GM18498 (cell line): ENCODE measurements around the gene CTIF.

Experiments
- ATAC-seq: cut with Tn5 transposase; IDR thresholded peaks from one replicate; pipeline ENCODE4 v1.9.1; 2021; ENCODE audit warnings: mild to moderate bottlenecking, moderate library complexity; ENCODE audit not compliant: unreplicated experiment

The CTIF gene

DNA sequence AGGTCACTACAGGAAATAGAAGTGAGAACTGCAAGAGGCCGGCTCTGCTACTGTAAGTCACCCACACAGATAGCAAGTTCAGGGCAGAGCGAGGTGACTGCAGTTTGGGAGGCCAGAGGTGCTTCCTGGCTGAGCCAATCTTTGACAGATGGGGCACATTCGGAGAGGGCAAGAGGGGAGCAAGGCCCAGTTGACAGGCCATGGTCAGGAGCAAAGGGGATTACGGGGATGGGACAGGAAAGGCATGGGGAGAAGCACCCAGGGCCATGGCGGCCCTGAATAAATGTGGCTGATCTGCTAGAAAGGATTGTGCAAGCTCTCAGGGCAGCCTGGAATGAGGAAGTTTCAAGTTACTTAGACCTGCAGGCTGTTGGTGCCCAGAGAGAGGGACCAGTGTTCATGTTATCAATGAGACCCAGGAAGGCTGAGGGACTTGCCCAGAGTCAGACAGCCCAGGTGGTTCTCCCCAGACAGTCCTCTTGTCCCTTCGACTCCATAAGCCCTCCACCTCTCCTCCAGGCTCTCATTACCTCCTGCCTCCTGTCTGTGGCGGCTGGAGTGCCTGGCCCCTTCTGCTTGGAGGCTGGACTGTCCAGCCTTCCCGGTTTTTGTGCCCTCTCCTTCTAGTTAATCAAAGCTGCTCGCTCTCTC is 123.3 kb downstream of the CTIF start:
- no peak for ATAC-seq

DNA sequence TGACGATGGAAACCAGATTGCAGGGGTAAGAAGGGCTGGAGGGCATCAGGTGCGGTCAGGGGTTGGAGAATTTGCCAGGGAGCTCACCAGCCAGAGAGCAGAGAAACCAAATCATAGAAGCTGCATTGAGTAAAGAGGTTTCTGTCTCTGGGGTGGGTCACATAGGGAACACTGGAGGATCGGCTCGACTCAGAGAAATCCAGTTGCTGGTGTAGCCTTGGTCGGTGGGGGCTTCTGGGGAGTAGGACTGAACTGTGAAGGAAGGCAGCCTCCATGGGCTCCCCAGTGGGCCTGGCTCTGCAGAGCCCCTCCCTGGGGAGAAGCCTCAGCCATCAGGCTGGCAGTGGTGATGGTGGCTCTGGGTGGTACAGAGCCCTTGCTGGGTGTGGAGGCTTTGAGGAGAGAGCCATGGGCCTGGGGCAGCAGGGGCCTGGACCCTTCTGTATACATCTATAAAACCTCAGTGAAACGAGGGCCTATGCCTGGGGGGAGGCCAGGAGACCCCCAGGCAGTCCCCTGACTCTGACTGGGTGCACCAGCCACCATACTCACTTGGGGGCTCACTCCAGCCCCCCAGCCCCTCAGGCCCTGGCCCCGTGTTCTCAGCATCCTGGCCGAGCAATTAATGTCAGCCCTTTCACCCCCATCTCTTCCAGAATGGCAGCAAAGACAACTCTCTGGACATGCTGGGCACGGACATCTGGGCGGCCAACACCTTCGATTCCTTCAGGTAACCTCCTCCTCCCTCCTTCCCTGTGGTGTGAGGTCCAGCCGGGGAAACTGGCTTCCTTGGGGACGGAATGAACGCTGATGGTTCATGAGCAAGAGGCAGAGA is 124.5 kb downstream of the CTIF start:
- ATAC-seq: no peak

DNA sequence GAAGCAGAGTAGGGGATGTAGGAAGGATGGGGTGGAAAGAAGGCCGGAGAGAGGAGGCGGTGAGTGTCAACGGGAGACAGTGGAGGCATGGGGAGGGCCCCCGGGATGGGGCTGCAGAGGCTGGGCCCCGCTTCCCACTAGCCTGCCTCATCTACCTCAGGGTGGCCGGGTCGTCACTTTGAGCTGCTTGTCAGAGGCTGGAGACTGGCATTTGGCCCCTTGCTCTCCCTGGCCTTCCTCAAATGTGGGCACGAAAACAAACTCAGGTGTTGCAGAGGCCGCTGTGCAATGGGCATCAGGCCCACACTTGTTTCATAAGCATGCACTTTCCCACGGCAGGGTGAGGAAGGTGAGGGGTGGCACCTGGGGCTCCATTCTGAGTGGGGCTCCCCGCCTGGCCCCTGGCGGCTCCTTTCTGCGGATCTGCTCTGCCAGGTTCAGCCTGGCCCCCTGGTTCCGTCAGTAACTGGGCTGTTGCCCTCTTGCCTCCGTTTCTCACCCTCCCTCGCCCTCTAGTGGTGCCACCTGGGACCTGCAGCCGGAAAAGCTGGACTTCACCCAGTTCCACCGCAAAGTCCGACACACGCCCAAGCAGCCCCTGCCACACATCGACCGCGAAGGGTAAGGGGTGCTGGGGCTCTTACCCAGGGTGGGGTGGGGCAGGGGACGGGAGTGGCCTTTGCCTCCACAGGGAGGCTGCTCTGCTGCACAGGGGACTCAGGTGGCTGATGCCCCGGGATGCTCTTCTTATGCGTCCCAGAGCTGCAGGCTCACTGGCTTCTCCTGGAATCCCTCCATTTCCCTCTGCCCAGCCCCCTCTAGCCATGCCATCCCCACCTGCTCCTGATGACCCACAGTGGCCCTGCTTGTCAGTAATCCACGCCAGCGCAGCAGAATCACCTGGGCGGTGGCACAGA is 125.4 kb downstream of the CTIF start:
- ATAC-seq: no peak

DNA sequence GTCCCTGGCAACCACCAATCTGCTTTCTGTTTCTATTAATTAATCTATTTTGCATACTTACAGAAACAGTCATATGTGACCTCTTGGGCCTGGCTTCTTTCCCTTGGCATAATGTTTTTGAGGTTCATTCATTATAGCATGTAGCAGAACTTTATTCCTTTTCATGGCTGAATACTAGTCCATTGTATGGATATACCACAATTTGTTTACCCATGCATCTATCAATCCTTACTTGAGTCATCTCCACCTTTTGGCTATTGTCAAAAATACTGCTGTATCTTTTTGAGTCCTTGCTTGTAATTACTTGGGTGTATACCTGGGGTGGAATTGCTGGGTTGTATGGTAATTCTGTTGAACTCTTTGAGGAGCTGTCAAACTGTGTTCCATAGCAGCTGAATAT is 126.8 kb downstream of the CTIF start:
- ATAC-seq: no peak

DNA sequence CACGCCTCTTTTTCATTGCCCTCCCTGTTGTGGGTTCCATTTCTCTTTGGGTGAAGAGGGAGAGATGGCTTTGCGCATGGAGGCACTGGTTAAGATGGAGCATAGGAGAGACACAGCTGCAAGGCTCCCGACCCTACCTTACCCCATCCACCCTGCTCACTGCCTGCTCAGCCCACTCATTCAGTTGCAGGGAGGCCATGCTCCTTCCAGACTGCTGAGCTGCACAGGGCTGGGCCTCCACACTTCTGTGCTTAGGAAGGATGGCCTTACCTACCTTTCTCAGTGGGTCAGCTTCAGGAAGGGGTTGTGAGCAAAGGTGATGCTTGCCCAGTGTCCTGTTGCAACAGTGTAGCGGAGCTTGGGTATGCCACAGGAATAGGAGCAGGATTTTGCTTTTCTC is 127.8 kb downstream of the CTIF start:
- ATAC-seq: no peak

DNA sequence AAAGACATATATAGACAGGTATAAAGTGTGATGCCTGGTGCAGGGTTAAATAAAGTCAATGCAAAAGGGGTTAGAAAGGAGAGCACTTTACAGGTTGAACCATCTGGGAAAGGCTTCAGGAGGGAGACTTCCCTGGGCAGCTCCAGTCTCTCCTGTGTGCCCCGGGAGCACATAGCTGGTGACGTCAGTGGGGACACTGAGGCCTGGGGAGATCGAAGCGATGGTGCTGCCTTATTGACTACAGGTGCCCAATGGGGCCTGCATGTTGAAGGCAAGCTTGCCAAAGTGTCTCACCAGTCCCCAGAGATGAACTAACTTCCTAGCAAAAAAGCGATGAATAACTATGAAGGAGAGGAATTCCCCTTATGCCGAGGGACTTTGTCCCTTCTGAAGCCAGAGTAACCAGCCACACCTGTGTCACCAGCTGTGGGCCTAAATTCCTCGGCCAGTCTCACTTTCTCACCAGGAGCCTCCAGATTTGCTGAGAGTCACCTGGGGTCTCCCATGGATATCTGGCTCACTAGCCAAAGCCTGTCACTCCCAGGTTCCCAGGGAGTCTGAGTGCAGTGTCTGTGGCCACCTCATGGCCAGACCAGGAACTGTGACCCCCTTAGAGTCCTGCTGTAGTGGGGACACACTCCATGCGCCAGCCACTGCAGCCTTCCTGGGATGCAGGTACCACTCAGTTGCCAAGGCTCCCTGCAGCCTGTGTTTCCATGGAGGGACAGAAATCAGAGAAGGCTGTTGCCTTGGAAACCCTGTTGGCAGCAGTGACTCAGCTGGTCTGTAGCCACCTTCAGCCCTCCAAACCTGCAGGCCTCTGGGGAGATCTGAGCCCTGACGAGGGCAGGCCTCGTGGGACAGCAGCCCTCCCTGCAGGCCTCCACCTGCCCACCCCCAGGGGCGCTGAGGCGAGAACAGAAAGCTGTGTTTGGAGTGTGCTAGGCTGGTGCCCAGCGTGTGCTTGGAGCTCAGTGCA is 128.7 kb downstream of the CTIF start:
- no peak for ATAC-seq

DNA sequence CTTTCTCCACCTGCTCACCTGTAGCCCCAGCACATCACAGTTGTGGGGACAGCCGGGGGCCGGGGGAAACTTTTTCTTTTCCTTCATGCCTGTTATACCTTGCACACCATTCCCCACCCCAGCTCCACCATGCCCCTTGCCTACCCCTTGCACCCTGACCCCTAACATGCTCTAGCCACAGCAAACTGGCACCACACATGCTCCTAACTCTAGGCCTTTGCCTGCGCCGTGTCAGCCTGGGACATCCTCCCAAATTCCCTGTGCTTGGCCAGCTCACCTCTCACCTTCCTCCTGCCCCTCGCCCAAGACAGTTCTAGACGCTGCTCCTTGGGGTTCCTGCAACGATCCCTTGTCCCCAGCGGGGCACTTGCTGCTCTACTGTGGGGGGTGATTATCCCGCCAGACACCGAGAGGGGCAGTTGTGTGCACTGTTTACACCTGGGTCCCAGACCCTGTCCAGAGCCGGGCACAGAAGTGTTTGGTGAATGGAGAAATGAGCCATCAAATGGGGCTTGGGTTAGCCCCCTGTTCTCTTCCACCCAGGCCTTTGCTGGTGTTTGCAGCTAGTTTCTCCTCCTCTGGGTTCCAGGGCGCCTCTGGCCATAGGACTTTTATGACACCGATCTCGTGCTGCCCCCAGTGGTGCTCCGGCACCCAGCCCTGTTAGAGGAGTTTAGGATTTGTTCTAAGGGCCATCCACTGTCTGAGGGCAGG is 129.8 kb downstream of the CTIF start:
- ATAC-seq: no peak

DNA sequence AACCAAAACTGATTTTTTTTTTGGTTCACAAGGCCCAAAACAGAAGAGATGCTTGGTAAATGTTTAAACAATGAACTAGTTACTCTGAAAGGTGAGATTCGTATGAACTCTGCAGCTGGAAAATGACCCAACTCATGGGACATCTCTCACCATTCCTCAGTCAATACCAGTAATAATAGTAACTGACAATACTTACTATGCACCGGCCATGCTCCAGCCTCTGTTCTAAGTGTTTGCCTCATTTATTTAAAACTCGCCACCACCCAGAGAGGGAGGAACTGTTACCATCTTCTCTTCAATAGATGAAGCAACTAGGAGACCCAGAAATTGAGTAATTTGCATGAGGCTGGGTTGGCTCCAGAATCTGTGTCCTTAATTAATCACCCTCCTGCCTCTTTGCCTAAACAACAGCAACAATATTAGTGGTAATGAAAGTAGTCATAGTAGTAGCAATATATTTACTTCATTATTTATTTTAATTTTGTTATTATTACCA is 130.4 kb downstream of the CTIF start:
- ATAC-seq: no peak

DNA sequence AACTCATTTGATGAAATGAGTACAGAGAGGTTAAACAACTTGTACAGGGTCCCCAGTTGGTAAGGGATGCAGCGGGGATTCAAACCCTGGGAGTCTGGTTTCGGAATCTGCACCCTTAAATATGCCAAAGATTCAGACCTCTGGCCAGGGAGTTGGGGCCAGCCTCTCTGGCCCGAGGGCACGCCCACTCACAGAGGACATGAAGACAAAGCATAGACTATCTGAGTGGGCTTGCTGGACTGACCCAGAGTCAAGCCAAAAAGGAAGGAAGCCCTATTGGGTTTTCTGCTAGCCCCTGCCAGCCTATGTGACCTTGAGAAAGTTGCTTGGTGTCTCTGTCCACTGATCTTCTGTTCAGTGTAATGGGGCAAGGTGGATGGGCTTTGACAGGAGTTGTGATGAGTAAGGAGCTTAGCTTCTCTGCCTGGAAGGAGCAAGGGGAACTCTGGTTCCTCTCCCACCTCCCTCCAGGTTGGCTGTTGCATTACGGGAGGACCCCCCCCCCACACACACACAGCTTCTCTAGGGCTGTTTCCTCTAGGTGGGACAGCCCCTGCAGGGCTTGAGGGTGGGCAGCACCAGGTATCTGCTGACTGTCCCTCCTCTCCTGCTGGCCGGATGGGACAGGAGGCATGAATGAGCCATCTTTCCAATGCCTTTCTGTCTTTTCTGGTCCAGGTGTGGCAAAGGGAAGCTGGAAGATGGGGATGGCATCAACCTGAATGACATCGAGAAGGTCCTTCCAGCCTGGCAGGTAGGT is 131.3 kb downstream of the CTIF start:
- no peak for ATAC-seq

DNA sequence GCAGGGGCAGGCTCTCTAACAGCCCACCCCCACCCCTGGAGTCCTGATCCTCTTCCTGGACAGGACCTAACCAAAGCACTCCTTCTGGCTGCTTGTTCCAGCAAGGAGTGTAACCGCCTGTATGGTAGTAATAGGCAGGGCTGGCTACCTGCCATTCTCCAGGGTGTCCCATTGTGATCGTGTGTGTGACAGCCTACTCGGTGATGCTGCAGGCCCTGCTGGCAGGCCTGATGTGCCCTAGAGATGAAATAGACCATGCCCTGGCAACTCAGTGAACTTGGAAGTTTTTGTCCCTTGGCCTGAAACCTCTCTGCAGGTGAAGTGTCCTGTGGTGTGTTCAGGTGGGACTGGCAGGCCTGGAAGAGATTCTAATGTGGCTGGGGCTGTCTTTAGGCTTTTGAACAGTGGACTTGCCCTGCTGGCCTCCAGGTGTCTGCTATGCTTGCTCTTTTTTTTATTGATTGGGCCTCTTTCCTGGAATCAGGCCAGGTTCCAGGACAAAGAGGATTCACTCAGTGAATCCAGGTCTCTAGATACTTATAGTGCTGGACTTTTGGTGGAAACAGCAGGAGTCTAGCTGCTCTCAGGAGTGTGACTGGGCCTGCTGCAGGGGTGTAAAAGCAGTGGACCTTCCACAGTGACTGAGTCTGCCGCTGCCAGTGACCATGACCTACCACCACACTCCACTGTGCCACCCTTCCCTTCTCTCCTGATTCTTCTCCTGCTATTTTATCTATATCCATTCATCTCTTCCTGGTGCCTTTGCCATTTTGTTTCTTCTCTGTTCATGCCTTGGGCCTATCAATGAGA is 132.1 kb downstream of the CTIF start:
- no peak for ATAC-seq

DNA sequence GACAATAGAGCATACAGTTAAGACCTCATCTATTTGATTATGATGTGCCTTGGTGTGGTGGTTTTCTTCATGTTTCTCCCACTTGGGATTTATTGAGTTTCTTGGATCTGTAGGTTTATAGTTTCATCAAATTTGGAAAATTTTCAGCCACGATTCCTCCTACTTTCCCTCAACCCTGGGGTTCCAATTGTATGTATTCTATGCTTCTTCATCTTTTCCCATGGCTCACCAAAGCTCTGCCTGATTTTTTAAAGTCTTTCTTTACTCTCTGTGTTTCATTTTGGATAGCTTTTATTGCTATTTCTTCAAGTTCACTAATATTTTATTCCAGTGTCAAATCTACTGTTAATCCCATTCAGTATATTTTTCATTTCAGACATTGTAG is 132.7 kb downstream of the CTIF start:
- ATAC-seq: no peak

DNA sequence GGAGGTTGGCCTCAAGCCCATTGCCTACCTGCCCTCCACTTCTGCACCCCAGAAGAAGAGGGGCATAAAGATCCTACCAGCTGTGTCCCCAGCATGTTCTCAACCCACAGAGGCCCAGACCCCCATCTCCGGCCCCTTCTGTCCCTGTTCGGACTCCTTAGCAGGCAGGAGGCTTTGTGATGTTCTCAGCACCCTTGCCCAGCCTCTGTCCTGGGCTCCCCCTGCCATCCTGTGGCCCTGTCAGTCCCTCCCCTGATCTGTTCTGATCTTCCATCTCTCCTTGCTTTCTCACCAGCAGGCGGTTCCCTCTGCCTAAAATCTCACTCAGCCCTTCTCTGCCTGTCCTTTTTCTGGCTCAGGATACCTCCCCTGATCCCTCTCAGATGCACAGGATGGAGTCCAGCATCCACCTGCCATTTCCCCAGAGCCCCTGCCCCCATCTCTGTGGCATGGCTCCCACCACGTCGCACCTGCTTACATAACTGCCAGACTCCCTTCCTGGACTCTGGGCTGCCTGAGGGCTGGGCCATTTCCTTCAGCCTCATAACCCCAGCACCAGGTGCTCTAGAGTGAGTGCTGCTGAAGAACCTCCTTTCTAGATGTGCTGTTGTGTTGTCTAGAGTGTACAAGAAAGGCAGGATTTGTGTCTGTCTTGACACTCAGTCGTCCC is 134.0 kb downstream of the CTIF start:
- no peak for ATAC-seq

DNA sequence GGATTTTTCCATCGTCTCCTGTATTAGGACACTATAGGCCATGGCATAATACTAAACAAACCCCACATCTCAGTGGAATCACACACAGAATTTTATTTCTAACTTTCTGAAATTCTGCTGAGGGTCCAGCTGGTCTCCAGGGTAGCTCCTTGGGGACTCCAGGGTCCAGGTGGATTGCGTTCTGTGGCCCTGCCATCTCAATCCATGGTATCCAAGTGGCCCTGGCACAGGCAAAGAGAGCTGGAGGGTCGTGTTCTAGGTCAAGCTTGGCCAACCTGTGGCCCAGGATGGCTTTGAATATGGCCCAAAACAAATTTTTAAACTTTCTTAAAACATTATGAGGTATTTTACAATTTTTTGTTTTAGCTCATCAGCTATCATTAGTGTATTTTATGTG is 134.6 kb downstream of the CTIF start:
- no peak for ATAC-seq

DNA sequence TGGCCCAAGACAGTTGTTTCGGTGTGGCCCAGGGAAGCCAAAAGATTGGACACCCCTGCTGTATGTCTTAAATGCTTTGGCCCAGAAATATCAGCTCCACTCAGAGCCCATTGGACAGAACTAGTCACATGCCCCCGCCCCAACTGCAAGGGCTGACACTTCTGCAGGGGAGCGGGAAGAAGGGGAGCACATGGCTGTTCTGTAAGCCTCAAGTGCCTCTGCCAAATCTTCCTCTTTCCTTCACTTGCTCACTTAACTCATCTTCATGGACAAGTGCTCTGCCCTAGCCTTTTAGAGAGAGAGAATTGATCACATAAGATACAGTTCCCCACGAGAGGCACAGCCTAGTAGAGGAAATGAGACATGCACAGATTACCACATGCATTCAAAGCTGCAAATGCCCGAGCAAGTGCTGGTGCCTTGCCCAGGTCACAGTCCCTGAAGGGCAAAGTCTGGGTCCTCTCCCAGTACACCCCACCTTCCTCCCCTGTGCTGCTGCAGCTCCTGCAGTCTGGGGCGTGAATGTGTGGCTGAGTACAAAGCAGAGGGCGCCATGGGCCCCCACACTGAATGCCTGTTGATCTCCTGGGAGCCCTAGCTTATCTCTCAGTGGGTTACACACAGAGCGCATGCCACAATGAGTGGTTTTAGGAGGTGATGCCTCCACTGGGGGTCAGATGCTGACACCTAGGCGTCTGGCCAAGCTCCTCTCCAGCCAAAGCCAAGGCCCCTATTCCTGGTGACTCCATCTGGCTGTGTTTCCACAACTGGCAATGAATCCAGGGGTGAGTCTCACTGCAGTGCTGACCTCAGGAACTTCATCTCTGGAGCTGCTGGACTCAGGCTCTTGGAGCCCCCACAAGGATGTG is 135.3 kb downstream of the CTIF start:
- ATAC-seq: no peak

DNA sequence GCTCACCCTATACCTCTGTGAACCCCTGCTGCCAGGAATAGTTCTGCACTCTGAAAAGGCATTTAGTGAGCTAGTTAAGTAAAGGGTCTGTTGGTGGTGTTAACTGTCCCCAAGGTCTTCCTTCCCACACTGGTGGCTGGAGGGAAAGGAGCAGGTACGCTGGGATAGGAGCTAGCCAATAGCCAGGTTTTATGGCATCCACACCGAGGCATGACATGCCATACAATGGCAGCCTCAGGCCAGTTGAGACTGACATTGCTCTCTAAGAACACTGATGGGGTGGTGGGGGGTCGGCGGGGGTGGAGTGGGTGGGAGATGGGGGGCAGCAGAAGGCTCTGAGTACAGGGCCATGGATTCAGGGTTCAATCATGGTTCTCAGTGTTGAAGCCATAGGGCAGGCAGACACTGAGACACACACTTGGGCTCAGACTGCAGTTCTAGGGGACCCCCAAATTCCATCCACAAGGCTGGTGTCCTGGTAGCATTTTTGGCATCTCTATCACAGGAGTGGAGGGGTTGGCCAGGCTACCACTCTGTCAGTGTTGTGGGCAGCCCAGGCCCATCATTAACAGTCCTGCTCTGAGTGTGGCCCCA is 136.0 kb downstream of the CTIF start:
- ATAC-seq: peak; percentile 21

DNA sequence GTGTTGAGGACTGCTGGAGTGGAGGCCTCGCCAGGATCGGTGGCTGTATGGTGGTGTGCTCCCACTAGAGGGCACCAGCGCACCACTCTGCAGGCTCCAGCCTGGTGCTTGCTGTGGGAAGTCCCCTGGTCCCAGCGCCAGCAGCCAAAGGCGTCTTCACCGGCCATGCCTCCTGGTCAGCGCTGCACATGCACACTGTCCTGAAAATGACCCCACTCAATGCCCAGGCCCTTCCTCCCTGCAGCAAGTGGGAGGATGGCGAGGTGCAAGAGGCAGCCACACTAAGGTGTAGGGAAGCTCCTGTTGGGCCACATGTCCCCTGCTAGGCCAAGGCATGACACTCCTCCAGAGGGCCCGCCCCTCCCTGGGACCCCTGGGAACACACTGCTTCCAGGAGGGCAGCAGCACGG is 136.5 kb downstream of the CTIF start:
- ATAC-seq: peak; percentile 84
